Measurements from ENCODE around the gene MYO18B.

MYO18B gene

DNA sequence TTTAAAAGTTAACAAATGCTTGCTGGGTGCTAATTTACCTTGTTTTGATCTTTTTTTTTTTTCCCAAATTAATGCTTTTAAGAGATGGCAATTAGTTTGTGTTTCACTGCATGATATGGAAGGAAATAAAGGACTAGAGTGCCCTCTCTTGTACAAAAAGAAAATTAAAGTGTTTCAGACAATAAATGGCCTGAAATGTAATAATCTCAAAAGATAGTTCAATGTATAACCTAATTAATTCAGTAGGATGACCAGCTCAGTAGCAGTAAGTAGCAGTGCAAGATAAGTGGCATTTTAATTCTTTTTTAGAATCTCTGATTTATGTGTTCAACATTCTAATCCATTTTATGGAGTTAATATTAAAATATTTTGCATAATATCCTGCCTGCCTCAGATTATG lies 39.9 kb upstream of the MYO18B start:
- no peak for TF ChIP-seq BACH2 (CRISPR knock-in tag; IDR thresholded peaks at IDR 0.05; ENCODE audit: borderline replicate concordance)
- peak; percentile 85 for TF ChIP-seq ISL1 (CRISPR knock-in tag; IDR thresholded peaks at IDR 0.05)
- TF ChIP-seq ZNF70 (CRISPR knock-in tag; IDR thresholded peaks at IDR 0.05), result no peak
- TF ChIP-seq ZFP30 (CRISPR knock-in tag; IDR thresholded peaks at IDR 0.05), result no peak
- no peak for TF ChIP-seq ZNF565 (CRISPR knock-in tag; conservative IDR thresholded peaks at IDR 0.05; ENCODE audit: low read depth)
- peak; percentile 55; the same call in 1 of the 2 replicates for TF ChIP-seq TCF4 (CRISPR knock-in tag; IDR thresholded peaks at IDR 0.05; ENCODE audit: borderline replicate concordance)
- TF ChIP-seq, protein P1, sequence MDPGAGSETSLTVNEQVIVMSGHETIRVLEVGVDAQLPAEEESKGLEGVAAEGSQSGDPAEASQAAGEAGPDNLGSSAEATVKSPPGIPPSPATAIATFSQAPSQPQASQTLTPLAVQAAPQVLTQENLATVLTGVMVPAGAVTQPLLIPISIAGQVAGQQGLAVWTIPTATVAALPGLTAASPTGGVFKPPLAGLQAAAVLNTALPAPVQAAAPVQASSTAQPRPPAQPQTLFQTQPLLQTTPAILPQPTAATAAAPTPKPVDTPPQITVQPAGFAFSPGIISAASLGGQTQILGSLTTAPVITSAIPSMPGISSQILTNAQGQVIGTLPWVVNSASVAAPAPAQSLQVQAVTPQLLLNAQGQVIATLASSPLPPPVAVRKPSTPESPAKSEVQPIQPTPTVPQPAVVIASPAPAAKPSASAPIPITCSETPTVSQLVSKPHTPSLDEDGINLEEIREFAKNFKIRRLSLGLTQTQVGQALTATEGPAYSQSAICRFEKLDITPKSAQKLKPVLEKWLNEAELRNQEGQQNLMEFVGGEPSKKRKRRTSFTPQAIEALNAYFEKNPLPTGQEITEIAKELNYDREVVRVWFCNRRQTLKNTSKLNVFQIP (CRISPR knock-in tag; IDR thresholded peaks at IDR 0.05; ENCODE audit: borderline replicate concordance, low read depth), result no peak
- TF ChIP-seq ZNF8 (CRISPR knock-in tag; IDR thresholded peaks at IDR 0.05), result no peak
- TF ChIP-seq PPARA (CRISPR knock-in tag; IDR thresholded peaks at IDR 0.05; ENCODE audit: borderline replicate concordance), result no peak
- TF ChIP-seq, protein P2, sequence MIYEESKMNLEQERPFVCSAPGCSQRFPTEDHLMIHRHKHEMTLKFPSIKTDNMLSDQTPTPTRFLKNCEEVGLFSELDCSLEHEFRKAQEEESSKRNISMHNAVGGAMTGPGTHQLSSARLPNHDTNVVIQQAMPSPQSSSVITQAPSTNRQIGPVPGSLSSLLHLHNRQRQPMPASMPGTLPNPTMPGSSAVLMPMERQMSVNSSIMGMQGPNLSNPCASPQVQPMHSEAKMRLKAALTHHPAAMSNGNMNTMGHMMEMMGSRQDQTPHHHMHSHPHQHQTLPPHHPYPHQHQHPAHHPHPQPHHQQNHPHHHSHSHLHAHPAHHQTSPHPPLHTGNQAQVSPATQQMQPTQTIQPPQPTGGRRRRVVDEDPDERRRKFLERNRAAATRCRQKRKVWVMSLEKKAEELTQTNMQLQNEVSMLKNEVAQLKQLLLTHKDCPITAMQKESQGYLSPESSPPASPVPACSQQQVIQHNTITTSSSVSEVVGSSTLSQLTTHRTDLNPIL (CRISPR knock-in tag; IDR thresholded peaks at IDR 0.05; ENCODE audit: low read depth), result 0 out of 2 replicates have a peak, but pooled peaks have one; percentile 15
- no peak for TF ChIP-seq ZC3H10 (CRISPR knock-in tag; IDR thresholded peaks at IDR 0.05)
- no peak for TF ChIP-seq SNAI2 (CRISPR knock-in tag; IDR thresholded peaks at IDR 0.05)
- TF ChIP-seq TOX (CRISPR knock-in tag; IDR thresholded peaks at IDR 0.05; ENCODE audit: borderline replicate concordance), result no peak
- TF ChIP-seq GLIS3 (CRISPR knock-in tag; IDR thresholded peaks at IDR 0.05), result no peak
- TF ChIP-seq, protein P3, sequence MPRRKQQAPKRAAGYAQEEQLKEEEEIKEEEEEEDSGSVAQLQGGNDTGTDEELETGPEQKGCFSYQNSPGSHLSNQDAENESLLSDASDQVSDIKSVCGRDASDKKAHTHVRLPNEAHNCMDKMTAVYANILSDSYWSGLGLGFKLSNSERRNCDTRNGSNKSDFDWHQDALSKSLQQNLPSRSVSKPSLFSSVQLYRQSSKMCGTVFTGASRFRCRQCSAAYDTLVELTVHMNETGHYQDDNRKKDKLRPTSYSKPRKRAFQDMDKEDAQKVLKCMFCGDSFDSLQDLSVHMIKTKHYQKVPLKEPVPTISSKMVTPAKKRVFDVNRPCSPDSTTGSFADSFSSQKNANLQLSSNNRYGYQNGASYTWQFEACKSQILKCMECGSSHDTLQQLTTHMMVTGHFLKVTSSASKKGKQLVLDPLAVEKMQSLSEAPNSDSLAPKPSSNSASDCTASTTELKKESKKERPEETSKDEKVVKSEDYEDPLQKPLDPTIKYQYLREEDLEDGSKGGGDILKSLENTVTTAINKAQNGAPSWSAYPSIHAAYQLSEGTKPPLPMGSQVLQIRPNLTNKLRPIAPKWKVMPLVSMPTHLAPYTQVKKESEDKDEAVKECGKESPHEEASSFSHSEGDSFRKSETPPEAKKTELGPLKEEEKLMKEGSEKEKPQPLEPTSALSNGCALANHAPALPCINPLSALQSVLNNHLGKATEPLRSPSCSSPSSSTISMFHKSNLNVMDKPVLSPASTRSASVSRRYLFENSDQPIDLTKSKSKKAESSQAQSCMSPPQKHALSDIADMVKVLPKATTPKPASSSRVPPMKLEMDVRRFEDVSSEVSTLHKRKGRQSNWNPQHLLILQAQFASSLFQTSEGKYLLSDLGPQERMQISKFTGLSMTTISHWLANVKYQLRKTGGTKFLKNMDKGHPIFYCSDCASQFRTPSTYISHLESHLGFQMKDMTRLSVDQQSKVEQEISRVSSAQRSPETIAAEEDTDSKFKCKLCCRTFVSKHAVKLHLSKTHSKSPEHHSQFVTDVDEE (CRISPR knock-in tag; IDR thresholded peaks at IDR 0.05), result peak; percentile 80; the same call in 1 of the 2 replicates
- ATAC-seq, result peak; percentile 77

DNA sequence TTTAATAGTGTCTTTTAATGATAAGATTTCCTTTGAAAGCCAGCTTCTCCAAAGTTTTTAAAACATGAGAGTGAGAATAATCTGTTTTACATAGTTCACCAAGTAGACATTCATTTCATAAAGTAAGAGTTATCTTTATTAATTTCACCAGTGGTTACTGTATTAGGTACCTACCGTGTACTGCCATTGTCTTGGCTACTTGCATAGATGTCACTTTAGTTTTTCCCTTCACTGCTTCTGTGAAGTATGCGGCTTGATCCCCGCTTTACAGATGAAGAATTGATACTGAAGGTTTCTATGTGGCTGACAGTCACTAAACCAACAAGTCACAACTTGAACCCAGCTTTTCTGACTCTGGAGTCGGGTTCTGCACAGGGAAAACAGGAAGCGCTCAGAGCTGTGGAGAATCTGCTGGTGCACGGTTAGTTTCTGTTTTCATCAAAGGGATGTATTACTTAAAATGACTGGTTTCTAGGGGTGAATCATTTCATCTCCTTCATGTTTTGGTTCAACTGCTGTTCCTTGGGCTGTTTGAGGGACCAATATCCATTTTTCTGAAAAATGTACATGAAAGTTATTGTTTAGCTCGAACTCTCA lies 39.3 kb upstream of the MYO18B start:
- TF ChIP-seq, protein P3 (CRISPR knock-in tag; IDR thresholded peaks at IDR 0.05), result no peak
- TF ChIP-seq RARB (CRISPR knock-in tag; IDR thresholded peaks at IDR 0.05), result no peak
- TF ChIP-seq SNAI2 (CRISPR knock-in tag; IDR thresholded peaks at IDR 0.05), result no peak
- ATAC-seq, result no peak

DNA sequence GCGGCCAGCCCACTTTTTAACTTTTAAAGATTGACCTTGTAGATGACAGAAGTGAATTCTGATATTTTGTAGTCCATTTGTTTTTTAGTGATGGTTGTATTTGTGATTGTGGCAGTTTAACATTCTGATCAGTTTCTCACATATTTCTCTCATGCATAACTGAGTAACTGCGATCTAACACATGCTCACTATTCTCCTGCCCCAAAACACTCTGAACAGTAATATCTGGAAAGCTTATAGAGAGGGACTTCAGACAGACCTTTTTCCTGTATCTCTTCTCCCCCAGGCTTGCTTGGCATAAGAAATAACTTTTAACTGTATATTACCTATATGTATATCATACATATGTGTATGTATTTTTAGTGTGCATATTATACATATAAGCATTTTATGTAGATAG lies 37.3 kb upstream of the MYO18B start:
- no peak for ATAC-seq
- TF ChIP-seq PPARA (CRISPR knock-in tag; IDR thresholded peaks at IDR 0.05; ENCODE audit: borderline replicate concordance) (no peak), ESRRG (CRISPR knock-in tag; IDR thresholded peaks at IDR 0.05) (no peak), CSDC2 (CRISPR knock-in tag; IDR thresholded peaks at IDR 0.05) (no peak), SNAI2 (CRISPR knock-in tag; IDR thresholded peaks at IDR 0.05) (no peak), OSR1 (CRISPR knock-in tag; IDR thresholded peaks at IDR 0.05) (no peak)
- TF ChIP-seq, protein P2 (CRISPR knock-in tag; IDR thresholded peaks at IDR 0.05; ENCODE audit: low read depth), result no peak
- TF ChIP-seq, protein P4, sequence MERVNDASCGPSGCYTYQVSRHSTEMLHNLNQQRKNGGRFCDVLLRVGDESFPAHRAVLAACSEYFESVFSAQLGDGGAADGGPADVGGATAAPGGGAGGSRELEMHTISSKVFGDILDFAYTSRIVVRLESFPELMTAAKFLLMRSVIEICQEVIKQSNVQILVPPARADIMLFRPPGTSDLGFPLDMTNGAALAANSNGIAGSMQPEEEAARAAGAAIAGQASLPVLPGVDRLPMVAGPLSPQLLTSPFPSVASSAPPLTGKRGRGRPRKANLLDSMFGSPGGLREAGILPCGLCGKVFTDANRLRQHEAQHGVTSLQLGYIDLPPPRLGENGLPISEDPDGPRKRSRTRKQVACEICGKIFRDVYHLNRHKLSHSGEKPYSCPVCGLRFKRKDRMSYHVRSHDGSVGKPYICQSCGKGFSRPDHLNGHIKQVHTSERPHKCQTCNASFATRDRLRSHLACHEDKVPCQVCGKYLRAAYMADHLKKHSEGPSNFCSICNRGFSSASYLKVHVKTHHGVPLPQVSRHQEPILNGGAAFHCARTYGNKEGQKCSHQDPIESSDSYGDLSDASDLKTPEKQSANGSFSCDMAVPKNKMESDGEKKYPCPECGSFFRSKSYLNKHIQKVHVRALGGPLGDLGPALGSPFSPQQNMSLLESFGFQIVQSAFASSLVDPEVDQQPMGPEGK (CRISPR knock-in tag; IDR thresholded peaks at IDR 0.05; ENCODE audit: borderline replicate concordance), result no peak
- TF ChIP-seq, protein P1 (CRISPR knock-in tag; IDR thresholded peaks at IDR 0.05; ENCODE audit: borderline replicate concordance, low read depth), result no peak
- TF ChIP-seq, protein P3 (CRISPR knock-in tag; IDR thresholded peaks at IDR 0.05), result no peak
